ENCODE measurements around the gene TSPYL1.
"Not testable (repeated sequence)": the region's sequence is repeated elsewhere in the genome, so short reads cannot be mapped to it uniquely, and the experiment has no call there.

The TSPYL1 gene

DNA sequence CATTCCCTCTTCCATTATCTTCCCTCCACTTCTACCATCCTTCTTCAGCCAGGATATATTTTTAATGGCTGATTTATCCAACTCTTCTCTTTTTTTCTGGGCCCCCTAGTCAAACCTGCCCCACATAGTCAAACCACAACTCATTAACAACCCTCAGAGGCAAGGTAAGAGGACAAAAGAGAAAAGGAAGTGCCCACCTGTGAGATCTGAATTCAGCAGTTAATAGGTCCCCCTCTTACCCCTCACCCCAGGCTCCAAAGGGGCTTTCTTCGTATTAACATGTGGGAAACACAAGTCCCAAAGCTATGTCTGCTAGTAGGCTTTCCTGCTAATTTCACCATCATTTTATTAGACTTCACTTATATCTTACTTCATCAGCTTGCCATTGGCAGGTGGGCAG is 44.1 kb upstream of the TSPYL1 start:
- TF ChIP-seq, protein P1, sequence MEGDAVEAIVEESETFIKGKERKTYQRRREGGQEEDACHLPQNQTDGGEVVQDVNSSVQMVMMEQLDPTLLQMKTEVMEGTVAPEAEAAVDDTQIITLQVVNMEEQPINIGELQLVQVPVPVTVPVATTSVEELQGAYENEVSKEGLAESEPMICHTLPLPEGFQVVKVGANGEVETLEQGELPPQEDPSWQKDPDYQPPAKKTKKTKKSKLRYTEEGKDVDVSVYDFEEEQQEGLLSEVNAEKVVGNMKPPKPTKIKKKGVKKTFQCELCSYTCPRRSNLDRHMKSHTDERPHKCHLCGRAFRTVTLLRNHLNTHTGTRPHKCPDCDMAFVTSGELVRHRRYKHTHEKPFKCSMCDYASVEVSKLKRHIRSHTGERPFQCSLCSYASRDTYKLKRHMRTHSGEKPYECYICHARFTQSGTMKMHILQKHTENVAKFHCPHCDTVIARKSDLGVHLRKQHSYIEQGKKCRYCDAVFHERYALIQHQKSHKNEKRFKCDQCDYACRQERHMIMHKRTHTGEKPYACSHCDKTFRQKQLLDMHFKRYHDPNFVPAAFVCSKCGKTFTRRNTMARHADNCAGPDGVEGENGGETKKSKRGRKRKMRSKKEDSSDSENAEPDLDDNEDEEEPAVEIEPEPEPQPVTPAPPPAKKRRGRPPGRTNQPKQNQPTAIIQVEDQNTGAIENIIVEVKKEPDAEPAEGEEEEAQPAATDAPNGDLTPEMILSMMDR (IDR thresholded peaks at IDR 0.05; ENCODE audit: insufficient read depth, low read depth, low read length, missing control alignments) = no peak
- no peak for DNase-seq (ENCODE audit: low read depth)

DNA sequence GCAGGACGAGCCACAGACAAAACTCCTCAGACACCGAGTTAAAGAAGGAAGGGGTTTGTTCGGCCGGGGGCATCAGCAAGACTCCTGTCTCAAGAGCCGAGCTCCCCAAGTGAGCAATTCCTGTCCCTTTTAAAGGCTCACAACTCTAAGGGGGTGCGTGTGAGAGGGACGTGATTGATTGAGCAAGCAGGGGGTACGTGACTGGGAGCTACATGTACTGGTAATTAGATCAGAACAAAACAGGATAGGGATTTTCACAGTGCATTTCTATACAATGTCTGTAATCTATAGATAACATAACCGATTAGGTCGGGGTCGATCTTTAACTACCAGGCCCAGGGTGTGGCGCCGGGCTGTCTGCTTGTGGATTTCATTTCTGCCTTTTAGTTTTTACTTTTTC is 42.2 kb upstream of the TSPYL1 start:
- H3K4me3 ChIP-seq (ENCODE audit: low read depth, low read length); DNase-seq (ENCODE audit: low read depth): not testable (repeated sequence)

More for the DNA sequence above, 44.1 kb upstream of the TSPYL1 start:
- no peak overlapping the region for H3K4me3 ChIP-seq (ENCODE audit: low read depth, low read length)

DNA sequence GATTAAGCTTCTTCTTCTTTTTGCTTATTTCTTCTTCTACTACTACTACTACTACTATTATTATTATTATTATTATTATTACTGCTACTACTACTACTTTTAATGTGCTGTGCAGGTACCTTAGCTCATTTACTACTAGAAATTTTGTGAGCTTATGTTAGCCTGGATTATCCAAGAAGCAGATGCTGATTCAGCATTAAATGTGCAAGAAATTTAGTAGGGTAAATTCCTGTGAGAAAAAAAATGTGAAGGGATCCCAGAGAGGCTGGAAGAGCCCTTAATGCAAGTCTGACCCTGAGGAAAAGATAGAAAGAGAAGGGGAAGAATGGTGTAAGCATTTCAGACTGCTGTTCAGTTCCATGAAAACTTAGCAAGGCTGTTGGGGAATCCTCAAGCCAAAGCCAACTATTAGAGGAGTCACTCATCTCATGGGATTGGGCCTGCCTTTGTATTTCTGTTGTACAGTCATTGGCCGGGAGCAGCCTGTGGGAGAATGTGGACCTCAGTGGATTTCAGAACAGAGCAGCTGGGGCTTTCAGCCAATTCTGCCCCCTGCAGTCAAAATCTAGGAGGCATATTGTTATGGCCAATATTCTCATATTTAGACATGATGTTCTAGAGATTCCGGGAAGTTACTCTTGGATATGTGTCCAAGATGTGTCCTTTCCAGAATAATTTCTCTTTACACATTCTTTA is 37.2 kb upstream of the TSPYL1 start:
- TF ChIP-seq, protein P1 (IDR thresholded peaks at IDR 0.05; ENCODE audit: insufficient read depth, low read depth, low read length, missing control alignments) = no peak
- no peak for DNase-seq (ENCODE audit: low read depth)
- no peak overlapping the region for H3K4me3 ChIP-seq (ENCODE audit: low read depth, low read length)

DNA sequence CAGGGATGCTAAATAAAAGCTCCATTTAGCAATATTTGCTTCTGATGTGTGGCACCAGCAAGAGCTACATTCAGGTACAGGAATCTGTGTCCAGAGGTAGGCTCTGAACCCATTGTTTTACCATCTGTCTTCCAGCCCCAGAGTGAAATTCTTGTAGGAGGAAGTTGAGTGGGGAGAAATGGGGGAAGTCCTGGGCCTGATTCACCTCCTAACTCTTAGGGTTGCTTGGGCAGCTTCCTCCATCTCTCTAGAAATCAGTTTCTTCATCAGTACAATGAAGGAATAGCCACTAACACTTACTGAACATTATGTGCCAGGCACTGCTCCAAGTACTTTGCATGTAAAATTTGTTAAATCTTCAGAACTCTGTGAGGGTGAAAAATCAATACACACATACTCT is 35.1 kb upstream of the TSPYL1 start:
- H3K4me3 ChIP-seq (ENCODE audit: low read depth, low read length) = no peak overlapping the region
- peak; percentile 21 for DNase-seq (ENCODE audit: low read depth)
- TF ChIP-seq, protein P1 (IDR thresholded peaks at IDR 0.05; ENCODE audit: insufficient read depth, low read depth, low read length, missing control alignments) = no peak

DNA sequence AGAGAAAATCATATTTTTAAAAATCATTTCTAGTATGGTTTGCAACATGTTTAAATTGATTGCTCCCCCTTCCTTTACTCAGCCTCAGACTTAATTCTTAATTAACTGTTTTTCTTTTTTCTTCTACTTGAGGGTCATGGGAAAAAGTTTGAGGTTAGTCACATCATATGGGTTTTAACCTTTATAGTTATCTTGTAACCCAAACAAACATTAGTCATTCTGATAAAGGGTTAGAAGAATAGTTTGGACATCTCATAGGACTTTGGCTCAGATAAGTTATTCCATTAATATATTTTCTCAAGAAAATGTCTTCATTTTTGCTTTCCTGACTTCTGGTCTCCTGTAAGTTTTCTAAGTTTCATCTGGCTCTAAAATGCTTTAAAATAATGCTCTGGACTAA is 34.5 kb upstream of the TSPYL1 start:
- H3K4me3 ChIP-seq (ENCODE audit: low read depth, low read length) = no peak overlapping the region
- DNase-seq (ENCODE audit: low read depth) = no peak
- TF ChIP-seq, protein P1 (IDR thresholded peaks at IDR 0.05; ENCODE audit: insufficient read depth, low read depth, low read length, missing control alignments) = no peak

DNA sequence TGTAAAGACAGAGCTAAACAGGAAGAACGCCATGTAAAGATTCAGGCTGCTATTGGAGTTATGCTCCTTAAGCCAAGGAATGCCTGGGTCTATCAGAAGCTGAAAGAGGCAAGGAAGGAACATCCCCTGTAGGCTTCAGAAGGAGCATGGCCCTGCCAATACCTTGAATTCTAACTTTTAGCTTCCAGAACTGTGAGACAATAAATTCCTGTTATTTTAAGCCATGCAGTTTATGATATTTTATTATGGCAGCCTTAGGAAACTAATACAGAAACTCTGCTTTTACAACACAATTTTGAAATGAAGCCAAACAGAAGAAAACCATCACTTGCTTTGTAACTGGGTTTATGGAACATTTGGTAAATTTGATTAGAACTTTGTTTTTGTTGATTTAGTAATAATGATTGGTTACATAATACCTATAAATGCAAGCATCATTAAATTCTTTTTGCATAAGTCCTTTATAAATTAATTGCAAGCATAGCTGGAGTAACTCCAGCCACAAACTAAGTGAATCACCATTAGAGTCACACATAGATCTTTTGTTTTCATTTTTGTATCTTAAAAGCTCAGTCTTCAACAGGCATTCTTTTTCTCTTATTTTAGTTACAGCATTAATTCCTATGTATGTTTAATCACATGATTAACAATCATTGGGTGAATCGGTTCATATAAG is 33.5 kb upstream of the TSPYL1 start:
- TF ChIP-seq, protein P1 (IDR thresholded peaks at IDR 0.05; ENCODE audit: insufficient read depth, low read depth, low read length, missing control alignments) = no peak
- DNase-seq (ENCODE audit: low read depth) = no peak
- H3K4me3 ChIP-seq (ENCODE audit: low read depth, low read length) = no peak overlapping the region

DNA sequence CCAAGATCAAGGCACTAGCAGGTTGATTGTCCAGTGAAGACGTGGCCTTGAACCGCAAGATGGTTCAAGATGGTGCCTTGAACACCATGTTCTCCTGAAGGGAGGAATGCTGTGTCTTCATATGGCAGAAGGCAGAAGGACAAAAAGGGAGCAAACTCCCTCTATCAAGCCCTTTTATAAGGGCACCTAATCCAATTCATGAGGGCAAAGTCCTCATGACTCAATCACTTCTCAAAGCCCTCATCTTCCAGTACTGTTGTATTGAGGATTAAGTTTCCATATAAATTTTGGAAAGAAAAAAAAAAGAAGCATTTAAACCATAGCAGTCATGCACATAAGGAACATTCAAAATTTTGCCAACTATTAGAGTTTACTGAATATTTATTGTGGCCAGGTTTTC is 29.9 kb upstream of the TSPYL1 start:
- no peak overlapping the region for H3K4me3 ChIP-seq (ENCODE audit: low read depth, low read length)
- TF ChIP-seq, protein P1 (IDR thresholded peaks at IDR 0.05; ENCODE audit: insufficient read depth, low read depth, low read length, missing control alignments) = no peak
- DNase-seq (ENCODE audit: low read depth) = no peak
